ENCODE data around the gene NPAS3.

NPAS3 gene

DNA sequence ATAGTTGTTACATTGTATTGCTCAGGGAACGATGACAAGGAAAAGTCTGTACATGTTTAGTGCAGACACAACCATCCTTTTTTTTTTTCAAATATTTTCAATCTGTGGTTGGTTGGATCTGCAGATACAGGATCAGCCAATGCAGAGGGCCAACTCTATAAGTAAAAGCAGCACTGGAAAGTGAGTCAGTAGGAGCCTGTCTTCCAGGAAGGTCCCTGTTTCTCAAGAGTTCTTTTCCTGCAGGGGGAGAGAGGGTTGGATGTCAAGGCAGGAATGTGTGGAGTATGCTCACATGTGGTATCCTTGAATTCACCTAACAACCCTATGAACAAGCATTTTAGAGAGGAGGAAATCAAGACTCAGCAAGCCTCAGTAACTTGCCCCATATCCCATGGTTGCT lies 409.1 kb downstream of the NPAS3 start:
- no peak for DNase-seq

DNA sequence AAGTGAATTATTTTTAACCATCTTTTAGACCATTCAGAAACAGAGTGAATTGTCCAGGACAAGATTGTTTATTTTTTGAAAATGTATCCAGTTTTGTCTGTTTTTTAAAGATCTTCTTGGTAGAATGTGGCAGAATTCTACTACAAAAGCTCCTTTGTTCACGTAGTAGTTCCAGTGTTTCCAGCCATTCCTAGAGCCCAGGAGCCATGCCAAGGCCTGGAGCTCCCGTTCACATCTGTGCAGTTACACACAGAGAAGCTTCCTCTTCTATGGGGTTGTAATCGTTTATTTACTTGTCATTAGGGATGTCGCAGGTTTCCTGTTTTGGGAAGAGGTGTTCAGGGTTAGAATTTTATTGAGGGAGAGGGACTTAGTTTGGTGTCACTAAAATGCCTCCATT lies 409.8 kb downstream of the NPAS3 start:
- DNase-seq, result no peak

DNA sequence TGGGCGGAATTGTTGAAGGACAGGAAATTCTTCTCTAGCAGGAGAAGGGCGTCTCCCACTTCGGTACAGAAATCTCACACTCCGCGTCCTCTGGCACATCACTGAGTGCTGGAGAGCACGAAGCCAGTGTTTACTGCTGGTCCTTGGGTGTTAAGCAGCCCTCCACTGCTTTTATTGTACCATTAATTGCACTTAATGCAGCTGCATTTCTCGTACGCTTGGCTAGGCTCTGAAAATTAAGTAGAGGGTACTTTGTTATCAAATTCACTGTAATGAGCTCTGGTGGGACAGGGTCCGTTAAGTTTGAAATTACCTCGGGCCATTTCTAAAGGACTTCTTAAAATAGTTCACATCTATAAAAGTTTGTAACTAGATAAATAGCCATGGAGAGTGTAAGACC lies 411.2 kb downstream of the NPAS3 start:
- DNase-seq, result peak; percentile 75 to 86

DNA sequence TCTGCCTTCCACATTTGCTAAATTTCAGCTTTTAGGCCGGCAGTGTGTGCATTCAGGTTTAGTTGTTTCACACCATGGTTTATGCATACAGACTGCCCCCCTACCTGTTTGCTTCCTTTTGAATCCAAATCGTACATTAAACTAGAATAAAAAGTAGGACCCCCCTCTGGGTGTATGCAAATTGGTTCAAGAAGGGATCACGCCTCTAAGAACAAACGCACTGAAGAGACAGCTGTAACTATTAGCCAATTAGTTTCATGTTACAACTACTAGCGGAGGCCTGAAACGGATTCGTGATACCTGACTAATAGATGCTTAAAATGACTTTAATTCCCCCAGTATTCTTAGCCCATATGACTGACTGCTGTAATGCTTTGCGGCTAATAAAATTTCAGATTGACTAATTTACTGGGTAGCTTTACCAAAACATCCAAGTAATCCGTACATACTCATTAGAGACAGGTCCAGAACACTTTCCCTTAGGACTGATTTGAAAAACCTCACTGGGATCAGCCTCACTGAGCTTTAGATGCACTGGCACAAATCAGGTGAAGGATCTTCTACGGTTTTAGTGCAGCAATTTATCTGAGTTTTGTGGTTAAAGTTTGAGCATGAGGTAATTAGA lies 411.8 kb downstream of the NPAS3 start:
- DNase-seq, result peak; percentile 94 to 99

DNA sequence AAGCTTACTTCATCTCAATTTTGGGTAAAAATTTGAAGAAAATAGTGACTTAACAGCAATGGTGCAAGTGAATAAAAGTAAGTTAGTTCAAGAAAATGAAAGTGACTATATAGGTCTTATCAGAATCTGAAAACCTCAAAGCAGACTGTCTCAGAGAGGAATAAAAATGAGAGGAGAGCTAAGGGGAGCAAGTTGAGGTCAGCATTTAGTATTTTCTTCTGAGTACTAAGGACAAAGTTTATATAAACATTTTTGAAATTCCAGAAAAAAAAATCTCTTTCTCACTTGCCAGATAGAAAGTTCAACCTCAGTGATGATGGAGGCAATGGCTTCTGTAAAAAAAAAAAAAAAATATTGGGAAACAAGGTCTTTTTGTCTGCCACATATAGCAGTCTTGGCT lies 414.1 kb downstream of the NPAS3 start:
- DNase-seq, result no peak

DNA sequence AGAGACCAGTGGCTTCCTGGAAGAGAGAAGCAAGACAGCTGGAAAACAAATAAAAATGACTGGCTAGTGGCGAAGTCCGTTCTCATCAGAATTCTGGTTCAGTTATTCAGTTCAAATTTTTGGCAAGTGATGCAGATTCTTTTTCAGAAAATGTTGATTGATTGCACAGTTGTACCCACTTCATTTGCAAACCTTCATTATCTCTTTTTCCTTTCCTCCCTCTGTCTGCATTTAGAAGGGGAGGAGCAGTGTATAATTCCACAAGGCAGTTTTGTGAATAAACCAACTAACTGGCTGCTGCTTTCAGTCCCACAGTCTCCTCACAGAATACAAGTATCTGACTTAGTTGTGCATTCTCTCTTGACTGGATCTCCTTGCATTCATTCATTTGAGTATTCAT lies 417.5 kb downstream of the NPAS3 start:
- DNase-seq, result no peak

DNA sequence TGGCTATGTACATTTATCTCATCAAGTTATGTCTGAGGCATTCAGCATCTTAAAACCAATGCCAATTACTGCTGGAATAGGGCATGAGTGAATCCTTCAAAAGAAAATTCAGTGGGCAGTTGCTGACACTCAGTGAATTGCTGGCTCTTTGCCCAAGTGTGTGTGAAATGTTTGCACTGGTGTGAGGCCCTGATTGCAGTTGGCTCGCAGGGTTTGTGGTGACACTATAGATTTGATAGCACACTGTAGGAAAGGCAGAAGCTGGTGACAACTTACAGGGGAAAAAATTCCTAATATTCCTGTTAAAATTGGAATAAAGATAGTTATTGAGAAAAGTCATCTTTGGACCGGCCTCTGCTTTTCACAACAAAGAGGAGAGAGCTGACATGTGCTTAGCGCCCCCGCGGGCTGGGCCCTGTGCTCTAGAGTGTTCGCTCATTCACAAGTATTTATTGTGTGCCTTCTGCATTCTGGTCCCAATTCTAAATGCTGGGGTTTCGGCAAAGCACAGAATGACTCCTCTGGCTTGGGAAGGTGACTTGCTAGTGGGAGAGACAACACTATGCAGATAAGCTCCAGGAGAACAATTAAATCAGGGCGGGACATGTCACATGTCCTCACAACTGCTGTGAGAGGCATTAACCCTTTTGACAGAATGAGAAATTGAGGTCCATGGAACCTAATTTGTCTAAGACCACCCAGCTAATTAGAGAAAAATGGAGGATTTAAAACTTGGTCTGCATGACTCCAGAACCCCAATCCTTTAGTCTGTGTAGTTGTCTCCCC lies 418.7 kb downstream of the NPAS3 start:
- no peak for DNase-seq

DNA sequence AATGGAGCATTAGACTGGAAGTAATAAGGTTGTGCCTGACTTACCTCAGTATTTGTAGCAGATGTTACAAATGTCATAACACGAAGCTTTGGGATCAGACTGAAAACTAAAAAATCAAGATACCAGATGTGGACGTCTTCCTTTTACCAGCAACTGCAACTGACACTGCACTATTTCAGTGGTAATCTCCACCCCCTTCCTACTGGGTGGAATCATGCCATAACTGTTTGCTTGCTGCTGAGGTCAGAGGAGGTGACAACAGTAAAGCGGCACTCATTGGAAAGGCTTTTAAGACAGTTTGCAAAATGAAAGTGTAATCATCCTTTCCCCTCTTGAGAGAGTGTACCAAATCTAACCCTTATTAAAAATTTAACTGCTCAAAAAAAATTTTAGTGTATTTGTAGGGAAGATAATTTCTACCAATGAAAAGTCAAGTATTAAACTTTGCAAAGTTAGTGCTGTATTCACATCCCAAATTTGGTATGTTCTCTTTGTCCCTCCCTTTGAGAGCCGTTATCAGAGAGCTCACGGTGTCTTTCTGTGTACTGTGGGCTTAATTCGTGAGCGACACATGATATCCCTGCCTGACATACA lies 420.7 kb downstream of the NPAS3 start:
- no peak for DNase-seq

DNA sequence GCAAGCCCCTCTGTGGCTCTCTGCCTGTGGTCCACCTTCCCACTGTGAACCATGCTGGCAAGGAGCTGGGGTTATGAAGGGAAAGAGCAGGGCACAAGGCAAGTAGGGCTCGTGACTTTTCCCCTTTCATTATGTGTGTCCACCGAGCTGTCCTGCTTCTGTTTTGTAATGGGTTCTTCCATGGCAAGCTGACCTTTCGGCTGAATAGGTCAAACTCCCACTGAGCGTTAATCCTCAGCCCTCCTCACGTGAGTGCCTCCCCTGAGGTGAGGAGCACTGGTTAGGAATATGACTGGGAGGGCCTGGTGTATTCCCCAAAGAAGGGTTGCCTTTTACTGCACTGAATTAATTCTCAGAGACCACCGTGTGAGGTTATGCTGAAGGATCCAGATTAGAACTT lies 424.3 kb downstream of the NPAS3 start:
- no peak for DNase-seq

DNA sequence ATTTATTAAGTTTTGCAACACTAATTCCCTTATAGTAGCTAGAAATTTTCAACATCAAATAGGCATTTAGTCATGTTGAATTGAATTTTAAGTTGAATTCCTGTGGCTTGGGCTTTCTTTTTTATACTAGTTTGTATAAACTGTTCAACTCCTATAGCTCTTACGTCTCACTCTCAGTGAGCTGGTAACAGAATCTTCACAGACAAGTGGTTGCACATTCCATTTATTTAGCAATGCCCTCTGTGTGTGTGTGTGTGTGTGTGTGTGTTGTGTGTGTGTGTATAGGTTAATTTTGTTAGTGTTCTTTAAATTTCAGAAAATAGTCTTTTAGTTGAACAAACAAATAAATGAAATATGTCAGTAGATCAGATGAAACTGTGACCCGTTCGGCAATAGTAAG lies 425.0 kb downstream of the NPAS3 start:
- no peak for DNase-seq

DNA sequence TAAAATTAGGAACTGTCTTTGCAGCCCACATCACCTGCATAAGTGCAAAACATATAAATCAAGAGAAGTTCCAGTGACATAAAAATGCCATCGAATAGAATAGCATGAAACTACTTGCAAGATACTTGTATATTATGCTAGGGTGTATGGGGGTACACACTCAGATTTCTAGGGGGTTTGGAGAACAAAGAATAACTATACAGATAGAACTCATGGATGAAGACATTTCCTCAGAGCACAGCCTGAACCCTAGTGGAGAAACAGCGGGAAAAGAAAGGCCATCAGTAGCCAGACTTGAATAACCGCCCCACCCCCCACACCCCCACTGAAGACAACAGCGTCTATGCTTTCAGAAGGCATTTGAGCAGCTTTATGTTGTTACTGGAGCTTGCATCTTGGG lies 425.8 kb downstream of the NPAS3 start:
- DNase-seq, result no peak

DNA sequence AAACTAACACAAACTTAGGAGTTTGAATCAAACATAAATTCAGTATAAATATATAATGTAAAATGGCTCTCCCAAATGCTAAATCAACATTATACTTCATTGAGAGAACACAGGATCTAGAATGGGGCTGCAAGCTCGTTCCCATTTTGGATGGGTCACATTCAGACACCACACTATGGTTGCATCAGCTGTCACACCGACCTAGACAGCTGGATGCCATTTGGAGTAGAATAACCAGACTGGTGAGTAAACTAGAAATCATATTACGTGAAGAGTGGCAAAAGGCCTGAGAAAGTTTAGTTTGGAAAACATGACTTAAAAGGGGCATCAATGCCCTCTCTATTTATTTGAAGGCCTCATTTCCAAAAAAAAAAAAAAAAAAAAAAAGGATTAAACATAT lies 430.4 kb downstream of the NPAS3 start:
- DNase-seq, result no peak

DNA sequence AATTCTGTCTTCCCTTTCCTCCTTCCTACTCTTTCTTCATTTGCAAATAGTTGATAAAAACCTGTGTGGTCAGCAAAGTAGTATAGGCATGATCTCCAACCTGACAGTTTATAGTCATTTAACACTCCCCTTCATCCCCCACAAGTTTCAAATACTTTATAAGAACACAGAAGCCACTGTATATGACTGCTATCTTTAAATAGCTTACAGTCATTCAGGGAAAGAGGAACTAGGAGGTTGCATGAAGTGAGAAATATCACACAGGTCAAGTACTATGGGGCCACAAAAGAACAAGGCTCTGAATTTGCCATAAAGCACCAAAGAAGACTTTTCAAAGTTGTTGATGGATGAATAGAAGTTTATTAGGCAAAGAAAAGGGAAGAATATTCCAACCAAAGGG lies 431.3 kb downstream of the NPAS3 start:
- DNase-seq, result no peak

DNA sequence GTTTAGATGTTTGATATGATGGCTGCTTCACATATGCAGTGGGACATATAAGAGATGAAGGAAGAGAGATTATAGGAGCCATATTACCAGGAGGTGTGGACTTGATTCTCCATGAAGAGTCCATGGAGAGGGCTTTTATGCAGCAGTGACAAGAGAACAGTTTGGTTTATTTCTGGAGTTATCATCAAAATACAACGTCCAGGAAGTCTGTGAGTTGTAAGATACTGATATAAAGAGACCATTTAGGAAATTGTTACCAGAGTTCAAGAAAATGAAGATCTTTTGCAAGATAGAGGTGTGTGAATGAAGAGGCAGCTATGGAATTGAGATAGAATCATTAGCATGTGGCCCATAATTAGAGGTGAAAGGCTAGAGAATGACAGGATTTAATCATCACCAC lies 431.7 kb downstream of the NPAS3 start:
- no peak for DNase-seq

DNA sequence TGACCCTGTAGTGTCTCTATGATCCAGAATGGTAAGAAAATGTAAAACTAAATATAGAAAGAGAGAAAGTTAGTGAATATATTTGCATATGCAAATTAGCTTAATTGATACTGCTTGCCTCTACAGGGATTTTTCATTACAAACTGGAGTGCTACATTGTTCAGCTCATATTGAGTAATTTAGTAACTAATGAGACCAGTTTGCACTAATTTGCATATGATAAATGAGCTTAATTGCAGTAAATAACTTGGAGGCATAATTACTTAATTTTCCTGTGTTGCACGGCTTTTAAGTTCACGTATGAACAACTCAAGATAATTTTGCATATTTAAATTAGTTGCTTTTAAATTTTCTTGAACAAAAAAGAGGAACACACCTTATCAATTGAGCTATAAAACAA lies 436.5 kb downstream of the NPAS3 start:
- DNase-seq, result no peak

DNA sequence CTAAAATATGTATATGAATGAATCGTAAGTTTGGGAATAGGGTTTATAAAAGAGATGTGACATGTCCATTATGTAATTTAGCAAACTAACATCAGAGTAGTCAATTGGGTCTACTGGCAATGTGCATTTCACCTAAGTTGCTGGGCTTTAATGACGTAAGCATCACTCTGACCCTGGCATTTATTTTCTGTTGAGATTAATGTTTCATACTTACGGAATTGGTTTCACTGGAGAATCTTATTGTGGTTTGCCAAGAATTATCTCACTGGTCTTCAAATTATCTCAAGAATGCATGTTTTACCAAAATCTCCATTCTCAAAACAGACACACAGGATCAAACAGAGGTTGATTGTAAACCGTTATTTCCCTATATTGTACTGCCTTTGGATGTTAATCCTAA lies 437.1 kb downstream of the NPAS3 start:
- no peak for DNase-seq

DNA sequence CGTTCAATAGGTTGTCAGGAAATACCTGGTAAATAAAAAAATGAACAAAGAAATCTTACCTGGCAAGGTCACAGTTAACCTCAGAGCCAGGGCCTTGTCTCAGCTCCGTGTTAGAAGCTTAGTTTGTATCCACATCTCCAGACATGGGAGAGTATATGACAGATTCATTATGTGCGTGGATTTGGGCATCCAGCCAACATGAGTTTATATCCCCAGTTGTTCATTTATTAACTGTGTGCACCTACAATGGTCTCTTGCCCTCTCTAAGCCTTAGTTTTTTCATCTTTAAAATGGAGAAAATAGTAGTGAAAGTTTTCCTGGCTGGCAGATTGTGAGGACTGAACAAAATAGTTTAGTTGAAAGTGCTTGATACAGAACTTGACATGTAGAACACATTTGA lies 437.8 kb downstream of the NPAS3 start:
- DNase-seq, result peak in 1 of 2 experiments; percentile 8

DNA sequence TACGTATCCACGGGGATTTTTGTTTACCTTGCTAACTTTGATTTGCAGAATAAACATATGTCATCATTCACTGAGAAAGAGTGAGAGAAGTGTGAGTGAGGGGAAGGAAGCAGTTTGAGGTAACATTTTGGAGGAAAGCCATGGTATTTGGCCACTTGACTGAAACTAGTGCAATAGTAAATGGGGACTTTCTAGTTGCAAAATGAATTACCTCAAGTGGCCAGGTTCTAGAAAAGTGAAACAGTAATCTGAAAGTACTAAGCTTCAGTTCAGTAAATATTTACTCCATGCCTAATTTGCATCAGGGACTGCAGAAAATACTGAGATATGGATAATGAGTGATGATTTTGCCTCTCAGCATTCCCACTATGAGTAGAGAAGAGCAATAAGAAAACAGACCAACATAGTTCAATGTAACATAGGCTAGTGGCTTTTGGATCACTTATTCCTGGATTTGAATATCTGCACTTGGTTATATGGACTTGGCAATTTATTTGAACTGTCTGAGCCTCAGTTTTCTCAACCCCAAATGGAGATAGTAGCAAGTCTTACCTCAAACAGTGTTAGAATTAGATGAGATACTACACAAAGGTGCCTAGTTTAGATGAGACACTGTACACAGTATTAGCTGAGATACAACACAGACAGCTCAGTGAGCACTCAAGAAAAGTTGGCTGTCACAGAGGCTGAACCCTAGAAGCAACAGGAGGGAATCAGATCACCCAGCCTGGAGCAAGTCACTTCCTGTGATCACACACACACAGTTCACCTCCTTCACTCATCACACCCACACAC lies 439.1 kb downstream of the NPAS3 start:
- no peak for DNase-seq

DNA sequence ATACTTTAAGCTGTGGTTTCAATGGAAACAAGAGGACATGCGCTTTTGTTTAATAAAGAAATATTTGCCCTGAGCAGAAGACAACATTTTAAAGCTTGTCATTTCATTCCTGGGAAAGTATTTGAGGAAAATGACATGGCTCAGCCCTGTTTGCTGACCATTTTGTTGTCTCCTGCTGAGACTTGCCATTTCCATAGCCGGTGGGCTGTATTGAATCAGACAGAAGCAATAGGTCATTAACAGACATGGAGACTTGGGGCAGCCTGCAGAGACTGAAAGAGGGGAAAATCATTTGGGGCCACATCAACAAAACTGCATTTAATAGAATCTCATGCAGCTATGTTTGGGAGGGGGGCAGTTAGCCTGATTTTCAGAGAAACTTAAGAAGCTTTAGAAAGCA lies 443.0 kb downstream of the NPAS3 start:
- DNase-seq, result no peak

DNA sequence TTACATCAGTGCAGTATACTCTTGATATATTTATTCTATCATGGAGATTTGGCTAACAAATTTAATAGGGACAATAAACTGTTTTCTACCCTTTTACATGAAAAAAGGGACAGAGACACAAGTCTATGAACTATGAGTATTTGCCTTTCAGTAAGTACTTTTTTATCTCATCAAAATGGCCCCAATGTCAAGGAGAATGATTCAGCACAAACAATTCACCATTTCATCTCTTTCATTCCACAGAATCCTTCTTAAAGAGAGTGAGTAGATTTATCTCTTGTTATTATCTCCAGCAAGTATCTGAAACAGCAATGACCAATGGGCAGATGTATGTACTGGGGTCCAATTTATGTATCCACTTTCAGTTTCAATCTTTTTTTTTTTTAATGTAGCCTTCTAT lies 447.5 kb downstream of the NPAS3 start:
- no peak for DNase-seq

DNA sequence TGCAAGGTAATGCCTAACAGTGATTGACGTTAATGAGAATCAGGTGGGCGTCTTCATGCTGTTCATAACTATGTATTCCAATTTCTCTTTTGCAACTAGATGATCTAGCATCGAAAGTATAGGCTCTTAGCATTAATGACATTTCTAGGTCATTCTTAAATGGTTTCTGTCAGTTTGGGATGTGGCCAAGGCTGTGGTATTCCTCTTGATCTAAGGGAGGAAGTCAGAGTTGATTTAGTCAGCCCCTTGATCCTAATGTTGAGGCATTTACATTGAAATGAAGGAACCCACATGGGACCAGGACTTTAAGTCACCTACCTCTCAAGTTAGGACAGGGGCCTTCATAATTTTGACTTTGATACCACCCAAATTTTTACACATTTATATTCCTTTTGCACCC lies 448.1 kb downstream of the NPAS3 start:
- no peak for DNase-seq

DNA sequence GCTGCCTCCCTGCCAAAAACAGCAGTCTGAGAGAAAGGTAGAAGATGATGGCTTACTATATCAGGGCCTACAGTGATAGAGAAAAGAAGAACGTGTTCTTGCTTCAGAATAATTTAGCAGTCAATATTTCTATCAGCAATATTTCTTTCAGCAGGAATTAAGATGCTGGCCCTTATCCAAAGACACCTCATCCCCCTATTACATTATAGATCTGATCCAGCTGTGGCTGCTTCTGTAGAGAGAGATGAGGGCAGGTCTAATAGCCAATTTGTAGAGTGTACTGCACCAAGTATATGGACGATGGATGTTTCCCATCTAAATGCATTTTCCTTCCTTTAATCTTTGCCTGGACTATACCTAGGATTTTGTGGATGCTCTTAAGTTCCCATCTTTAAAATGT lies 451.7 kb downstream of the NPAS3 start:
- DNase-seq, result no peak

DNA sequence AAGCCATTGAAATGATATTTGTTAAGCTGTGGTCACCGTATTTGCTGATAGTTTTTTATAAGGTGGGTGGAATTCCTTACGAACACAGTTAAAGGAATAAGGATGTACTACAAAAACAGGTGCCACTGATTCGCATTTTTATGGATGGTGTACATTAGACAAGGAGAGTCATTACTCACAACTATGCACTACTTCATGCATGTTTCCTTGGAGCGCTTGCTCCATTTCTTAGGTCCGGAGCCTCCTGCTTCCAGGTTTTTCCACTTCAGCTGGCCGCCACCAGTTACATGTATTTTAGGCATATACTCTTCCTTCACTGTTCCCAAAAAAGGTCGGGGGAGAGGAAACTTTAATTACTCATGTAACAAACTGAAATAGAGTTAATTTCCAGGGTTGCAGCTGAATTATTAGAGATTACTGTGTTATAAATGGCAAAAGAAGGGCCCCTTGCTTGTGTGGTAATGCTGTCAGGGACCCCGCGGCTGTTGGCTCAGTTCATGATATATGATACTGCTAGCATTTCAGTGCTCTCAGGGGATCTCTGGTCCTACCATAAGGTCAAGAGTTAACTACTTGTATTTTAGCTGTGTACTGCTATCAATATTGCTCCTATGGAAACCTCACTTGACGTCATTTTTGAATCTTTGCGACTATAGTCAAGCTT lies 454.7 kb downstream of the NPAS3 start:
- DNase-seq, result peak in 1 of 2 experiments; percentile 42
